Esophagus squamous epithelium (tissue), 4 donors: ENCODE measurements around the gene HLA-DPA1.

Experiments
- POLR2A ChIP-seq, 4 donors: fragments of 450-650 bp; IDR thresholded peaks; one replicate each; pipeline ENCODE4 v1.6.1; 2017; ENCODE audit warnings: antibody characterized with exemption in 4 of 4, mild to moderate bottlenecking in 4 of 4, moderate library complexity in 3 of 4
- TF ChIP-seq, protein P1 (sequence below), 6 experiments: fragments of 450-650 bp in 4 of 6; fragments of 200-600 bp in 2 of 6; sonication (generic) in 2 of 6; IDR thresholded peaks; one replicate each; pipeline ENCODE4 v1.5.1; 2016 to 2019; ENCODE audit warnings: antibody characterized with exemption in 6 of 6, mild to moderate bottlenecking in 4 of 6, moderate library complexity in 4 of 6

DNA sequence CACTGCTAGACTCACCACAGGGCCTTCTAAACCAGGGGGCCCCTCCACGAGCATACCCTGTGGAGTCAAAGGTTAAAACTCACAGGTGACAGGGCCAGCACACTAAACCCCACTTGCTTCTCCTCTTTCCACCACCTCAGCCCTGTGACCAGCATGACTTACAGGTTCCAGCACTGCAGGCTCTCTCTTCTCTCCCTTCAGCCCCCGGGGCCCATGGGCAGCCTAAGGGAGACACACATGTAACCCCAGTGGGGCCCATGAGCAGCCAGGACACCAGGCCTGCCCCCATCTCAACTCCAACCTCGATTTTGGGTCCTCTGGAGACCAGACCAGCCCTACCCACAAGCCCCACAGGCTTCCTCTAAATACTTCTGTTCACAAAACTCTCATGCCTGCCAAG is 30.3 kb upstream of the HLA-DPA1 start:
- TF ChIP-seq, protein P1, sequence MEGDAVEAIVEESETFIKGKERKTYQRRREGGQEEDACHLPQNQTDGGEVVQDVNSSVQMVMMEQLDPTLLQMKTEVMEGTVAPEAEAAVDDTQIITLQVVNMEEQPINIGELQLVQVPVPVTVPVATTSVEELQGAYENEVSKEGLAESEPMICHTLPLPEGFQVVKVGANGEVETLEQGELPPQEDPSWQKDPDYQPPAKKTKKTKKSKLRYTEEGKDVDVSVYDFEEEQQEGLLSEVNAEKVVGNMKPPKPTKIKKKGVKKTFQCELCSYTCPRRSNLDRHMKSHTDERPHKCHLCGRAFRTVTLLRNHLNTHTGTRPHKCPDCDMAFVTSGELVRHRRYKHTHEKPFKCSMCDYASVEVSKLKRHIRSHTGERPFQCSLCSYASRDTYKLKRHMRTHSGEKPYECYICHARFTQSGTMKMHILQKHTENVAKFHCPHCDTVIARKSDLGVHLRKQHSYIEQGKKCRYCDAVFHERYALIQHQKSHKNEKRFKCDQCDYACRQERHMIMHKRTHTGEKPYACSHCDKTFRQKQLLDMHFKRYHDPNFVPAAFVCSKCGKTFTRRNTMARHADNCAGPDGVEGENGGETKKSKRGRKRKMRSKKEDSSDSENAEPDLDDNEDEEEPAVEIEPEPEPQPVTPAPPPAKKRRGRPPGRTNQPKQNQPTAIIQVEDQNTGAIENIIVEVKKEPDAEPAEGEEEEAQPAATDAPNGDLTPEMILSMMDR (IDR thresholded peaks at IDR 0.05), result no peak
- TF ChIP-seq POLR2A (IDR thresholded peaks at IDR 0.05), result no peak
